Measurements from ENCODE around the gene KIF11.

Gene KIF11

DNA sequence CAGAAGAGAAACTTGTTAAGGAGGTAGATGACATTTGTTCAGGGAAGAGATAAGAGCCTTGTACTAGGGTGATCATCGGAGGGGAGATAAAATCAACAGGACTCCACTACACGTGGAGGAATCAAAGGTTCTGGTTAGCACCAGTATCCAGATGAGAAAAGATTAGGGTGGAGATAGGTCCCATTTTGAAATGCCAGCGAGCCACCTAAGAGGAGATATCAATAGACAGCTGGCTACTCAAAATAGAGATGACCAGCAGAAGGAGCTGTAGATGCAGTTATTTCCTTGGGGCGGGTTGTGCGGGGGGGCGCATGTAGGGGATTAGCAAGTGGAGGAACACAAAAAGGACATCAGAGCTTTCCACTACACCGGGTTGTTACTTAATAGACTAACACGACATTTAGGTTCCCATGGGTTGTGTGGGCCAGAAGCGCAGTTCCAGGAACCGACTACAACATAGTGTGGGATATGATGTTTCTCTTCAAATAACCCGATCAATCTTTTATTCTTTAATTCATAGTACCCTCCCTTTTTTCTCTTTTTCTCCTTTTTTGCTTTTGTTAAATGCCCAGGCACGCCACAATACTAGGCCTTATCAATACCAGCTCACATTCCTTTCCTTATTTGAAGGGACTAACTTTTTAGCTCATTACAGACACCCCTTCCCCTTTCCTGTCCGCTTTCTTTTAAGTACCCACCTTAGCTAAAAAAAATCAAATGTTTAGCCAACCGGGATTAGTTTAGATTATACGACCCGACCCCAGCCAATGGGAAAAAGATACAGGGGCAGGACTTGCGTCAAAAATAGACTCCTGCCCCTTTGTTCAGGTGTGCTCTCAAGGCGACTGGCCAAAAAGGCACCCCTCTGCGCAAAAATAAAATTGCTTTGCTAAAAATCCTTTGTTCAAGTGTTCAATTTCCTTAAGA is 2.0 kb upstream of the KIF11 start:
- peaks cover 10 to 17% of the 10 kb centered on the region in 2 donors for H3K4me1 ChIP-seq (ENCODE audit: control insufficient read depth in 1 of 2, insufficient read depth in 2 of 2, low read length in 2 of 2)
- H3K9ac ChIP-seq (ENCODE audit: low read depth in 1 of 2, low read length in 2 of 2), result peak overlapping the region; percentile 66 to 69
- no peaks in the 10 kb centered on the region for H3K36me3 ChIP-seq (ENCODE audit: control insufficient read depth in 1 of 2, insufficient read depth in 2 of 2, low read length in 2 of 2)
- H3K27me3 ChIP-seq (ENCODE audit: control insufficient read depth in 1 of 2, insufficient read depth in 2 of 2, low read length in 2 of 2), result no peaks in the 10 kb centered on the region
- H3K27ac ChIP-seq (ENCODE audit: low read depth, low read length), result peak overlapping the region; percentile 70
- peak overlapping the region; percentile 82 to 90 for H3K4me3 ChIP-seq (ENCODE audit: low read depth in 1 of 2, low read length in 2 of 2)
- H3K9me3 ChIP-seq (ENCODE audit: control insufficient read depth in 1 of 2, low read length in 2 of 2), result no peaks in the 10 kb centered on the region

DNA sequence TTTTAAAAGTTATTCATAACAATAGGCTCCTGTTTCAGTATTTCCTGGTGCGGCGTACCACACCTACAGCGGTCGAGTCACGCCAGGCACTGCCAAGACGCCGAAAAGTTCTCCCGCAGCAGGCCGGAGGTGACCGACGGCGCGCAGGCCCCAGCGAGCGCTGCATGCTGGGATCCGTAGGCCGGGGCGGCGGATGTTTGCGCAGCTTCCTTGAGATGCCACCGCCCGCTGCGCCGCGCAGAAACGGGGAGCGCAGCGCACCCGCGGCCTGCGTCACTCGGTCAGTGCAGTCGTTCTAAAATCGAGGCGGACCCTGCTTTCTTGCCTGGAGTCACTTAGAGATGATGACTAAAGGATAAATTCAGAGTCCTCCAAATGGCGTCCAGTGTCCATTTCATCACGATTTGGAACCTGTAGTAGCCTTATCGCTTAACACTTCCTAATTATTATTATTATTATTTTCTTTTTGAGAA is 1.3 kb upstream of the KIF11 start:
- peak overlapping the region; percentile 90 for H3K27ac ChIP-seq (ENCODE audit: low read depth, low read length)
- H3K9ac ChIP-seq (ENCODE audit: low read depth in 1 of 2, low read length in 2 of 2), result peak overlapping the region; percentile 69 to 76
- H3K36me3 ChIP-seq (ENCODE audit: control insufficient read depth in 1 of 2, insufficient read depth in 2 of 2, low read length in 2 of 2), result no peaks in the 10 kb centered on the region
- H3K9me3 ChIP-seq (ENCODE audit: control insufficient read depth in 1 of 2, low read length in 2 of 2), result no peaks in the 10 kb centered on the region
- peak overlapping the region; percentile 82 to 90 for H3K4me3 ChIP-seq (ENCODE audit: low read depth in 1 of 2, low read length in 2 of 2)
- H3K27me3 ChIP-seq (ENCODE audit: control insufficient read depth in 1 of 2, insufficient read depth in 2 of 2, low read length in 2 of 2), result no peaks in the 10 kb centered on the region
- H3K4me1 ChIP-seq (ENCODE audit: control insufficient read depth in 1 of 2, insufficient read depth in 2 of 2, low read length in 2 of 2), result peaks cover 10 to 17% of the 10 kb centered on the region in 2 donors

DNA sequence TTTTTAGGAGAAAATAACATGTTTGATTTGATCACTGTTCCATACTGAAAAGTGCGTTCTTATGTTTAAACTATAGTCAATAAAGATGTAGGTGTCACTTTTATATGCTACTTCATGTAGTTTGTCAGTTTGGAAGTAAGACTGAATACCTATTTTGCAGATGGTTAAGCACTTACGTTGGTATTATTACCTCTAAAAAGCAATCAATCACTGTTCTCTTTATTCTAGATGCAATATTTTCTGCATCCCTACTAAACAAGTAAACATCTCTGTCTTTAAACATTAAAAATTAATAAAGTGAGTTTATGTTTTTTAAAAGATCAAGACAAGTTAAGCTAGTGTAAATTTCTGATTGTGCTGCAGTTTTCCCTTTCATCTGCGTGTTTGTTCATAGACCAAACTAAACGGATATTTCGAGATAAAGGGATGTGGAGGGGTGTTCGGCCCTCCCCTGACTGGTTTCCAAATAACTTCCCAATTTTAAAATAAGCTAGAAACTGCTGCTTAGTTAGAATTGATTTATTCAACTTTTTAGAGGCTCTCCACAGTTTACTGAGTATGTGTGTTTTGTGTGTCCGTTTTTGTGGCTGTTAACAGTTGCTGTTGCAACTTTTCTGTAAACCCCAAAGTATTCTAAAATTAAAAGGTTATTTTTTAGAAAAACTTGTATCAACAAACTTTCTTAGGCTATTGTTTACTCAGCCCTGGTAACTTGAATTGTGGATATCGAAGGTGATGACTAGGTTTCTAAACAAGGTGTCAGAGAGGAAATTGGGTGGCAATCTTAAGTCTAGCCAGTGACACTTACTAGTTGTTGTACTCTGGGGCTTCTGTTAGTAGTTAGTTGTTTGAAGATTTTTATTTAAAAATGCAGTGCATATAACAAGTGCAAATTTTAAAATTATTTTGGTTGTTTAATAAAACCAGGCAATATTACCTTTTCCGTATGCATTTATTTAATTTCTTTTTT is 974 bp downstream of the KIF11 start:
- Histone ChIP-seq H3K4me1 (ENCODE audit: control insufficient read depth in 1 of 2, insufficient read depth in 2 of 2, low read length in 2 of 2) (peaks cover 10 to 17% of the 10 kb centered on the region in 2 donors), H3K9ac (ENCODE audit: low read depth in 1 of 2, low read length in 2 of 2) (peak overlapping the region; percentile 33 to 69), H3K27ac (ENCODE audit: low read depth, low read length) (no peak overlapping the region), H3K4me3 (ENCODE audit: low read depth in 1 of 2, low read length in 2 of 2) (peak overlapping the region; percentile 82 to 90), H3K9me3 (ENCODE audit: control insufficient read depth in 1 of 2, low read length in 2 of 2) (no peaks in the 10 kb centered on the region), H3K27me3 (ENCODE audit: control insufficient read depth in 1 of 2, insufficient read depth in 2 of 2, low read length in 2 of 2) (no peaks in the 10 kb centered on the region), H3K36me3 (ENCODE audit: control insufficient read depth in 1 of 2, insufficient read depth in 2 of 2, low read length in 2 of 2) (no peaks in the 10 kb centered on the region)

- Histone ChIP-seq H3K27ac (ENCODE audit: low read depth, low read length) (no peak overlapping the region), H3K9ac (ENCODE audit: low read depth in 1 of 2, low read length in 2 of 2) (no peak overlapping the region), H3K4me3 (ENCODE audit: low read depth in 1 of 2, low read length in 2 of 2) (no peak overlapping the region), H3K4me1 (ENCODE audit: control insufficient read depth in 1 of 2, insufficient read depth in 2 of 2, low read length in 2 of 2) (peaks cover 10 to 16% of the 10 kb centered on the region in 2 donors), H3K27me3 (ENCODE audit: control insufficient read depth in 1 of 2, insufficient read depth in 2 of 2, low read length in 2 of 2) (no peaks in the 10 kb centered on the region), H3K9me3 (ENCODE audit: control insufficient read depth in 1 of 2, low read length in 2 of 2) (no peaks in the 10 kb centered on the region), H3K36me3 (ENCODE audit: control insufficient read depth in 1 of 2, insufficient read depth in 2 of 2, low read length in 2 of 2) (no peaks in the 10 kb centered on the region)
These were observed 2.6 kb downstream of the KIF11 start for GRCh38 chr10:92595505-92595904.

DNA sequence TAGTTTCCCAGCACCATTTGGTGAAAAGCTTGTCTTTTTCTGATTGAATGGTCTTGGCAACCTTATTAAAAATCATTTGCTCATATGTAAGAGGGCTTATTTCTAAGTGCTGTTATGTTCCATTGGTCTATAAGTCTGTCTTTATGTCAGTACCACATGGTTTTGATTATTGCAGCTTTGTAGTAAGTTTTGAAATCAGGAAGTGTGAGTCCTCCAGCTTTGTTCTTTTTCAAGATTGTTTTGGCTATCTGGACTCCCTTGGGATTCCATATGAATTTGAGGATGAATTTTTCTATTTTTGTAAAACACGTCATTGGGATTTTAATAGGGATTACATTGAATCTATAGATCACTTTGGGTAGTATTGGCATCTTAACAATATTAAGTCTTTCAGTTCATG is 5.4 kb downstream of the KIF11 start:
- Histone ChIP-seq H3K27me3 (ENCODE audit: control insufficient read depth in 1 of 2, insufficient read depth in 2 of 2, low read length in 2 of 2) (no peaks in the 10 kb centered on the region), H3K9me3 (ENCODE audit: control insufficient read depth in 1 of 2, low read length in 2 of 2) (no peaks in the 10 kb centered on the region), H3K36me3 (ENCODE audit: control insufficient read depth in 1 of 2, insufficient read depth in 2 of 2, low read length in 2 of 2) (no peaks in the 10 kb centered on the region), H3K4me3 (ENCODE audit: low read depth in 1 of 2, low read length in 2 of 2) (no peak overlapping the region), H3K27ac (ENCODE audit: low read depth, low read length) (no peak overlapping the region), H3K4me1 (ENCODE audit: control insufficient read depth in 1 of 2, insufficient read depth in 2 of 2, low read length in 2 of 2) (peaks cover 0 to 7% of the 10 kb centered on the region in 2 donors), H3K9ac (ENCODE audit: low read depth in 1 of 2, low read length in 2 of 2) (no peak overlapping the region)

DNA sequence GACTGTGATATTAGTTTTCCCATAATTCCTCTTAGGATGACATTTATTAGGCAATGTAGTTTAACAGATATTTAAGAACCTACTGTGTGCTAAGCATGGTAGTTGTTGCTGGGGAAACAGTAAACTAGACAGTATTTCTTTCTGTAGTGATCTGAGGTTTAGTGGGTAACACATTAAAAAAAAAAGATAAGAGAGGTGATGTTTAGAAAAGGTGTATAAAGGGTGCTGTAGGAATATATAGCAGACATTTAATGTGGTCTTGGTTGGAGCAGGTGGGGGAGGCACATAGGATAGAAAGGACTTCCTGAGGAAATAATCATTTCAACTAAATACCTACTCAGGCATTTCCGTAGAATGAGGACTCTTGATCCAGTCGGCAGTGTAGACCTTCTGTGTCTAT is 11.9 kb downstream of the KIF11 start:
- Histone ChIP-seq H3K9ac (ENCODE audit: low read depth in 1 of 2, low read length in 2 of 2) (no peak overlapping the region), H3K4me1 (ENCODE audit: control insufficient read depth in 1 of 2, insufficient read depth in 2 of 2, low read length in 2 of 2) (no peaks in the 10 kb centered on the region)

DNA sequence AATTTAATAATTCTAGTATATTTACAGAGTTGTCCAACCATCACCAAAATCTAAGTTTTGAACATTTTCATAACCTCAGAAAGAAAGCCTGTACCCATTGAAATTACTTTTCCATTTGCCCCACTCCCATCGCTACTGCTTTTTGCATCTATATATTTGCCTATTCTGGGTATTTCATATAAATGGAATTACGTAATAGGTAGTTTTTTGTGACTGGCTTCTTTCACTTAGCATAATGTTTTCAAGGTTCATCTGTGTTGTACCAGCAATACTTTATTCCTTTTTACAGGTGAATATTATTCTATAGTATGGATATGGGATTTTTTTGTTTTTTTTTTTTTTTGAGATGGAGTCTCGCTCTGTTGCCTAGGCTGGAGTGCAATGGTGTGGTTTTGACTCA is 22.6 kb downstream of the KIF11 start:
- H3K9me3 ChIP-seq (ENCODE audit: control insufficient read depth in 1 of 2, low read length in 2 of 2), result no peaks in the 10 kb centered on the region
- no peaks in the 10 kb centered on the region for H3K36me3 ChIP-seq (ENCODE audit: control insufficient read depth in 1 of 2, insufficient read depth in 2 of 2, low read length in 2 of 2)
- H3K9ac ChIP-seq (ENCODE audit: low read depth in 1 of 2, low read length in 2 of 2), result no peak overlapping the region
- H3K27me3 ChIP-seq (ENCODE audit: control insufficient read depth in 1 of 2, insufficient read depth in 2 of 2, low read length in 2 of 2), result no peaks in the 10 kb centered on the region
- no peaks in the 10 kb centered on the region for H3K4me1 ChIP-seq (ENCODE audit: control insufficient read depth in 1 of 2, insufficient read depth in 2 of 2, low read length in 2 of 2)
- no peak overlapping the region for H3K27ac ChIP-seq (ENCODE audit: low read depth, low read length)
- no peak overlapping the region for H3K4me3 ChIP-seq (ENCODE audit: low read depth in 1 of 2, low read length in 2 of 2)

More for the DNA sequence above, 11.9 kb downstream of the KIF11 start:
- no peaks in the 10 kb centered on the region for H3K9me3 ChIP-seq (ENCODE audit: control insufficient read depth in 1 of 2, low read length in 2 of 2)
- H3K27me3 ChIP-seq (ENCODE audit: control insufficient read depth in 1 of 2, insufficient read depth in 2 of 2, low read length in 2 of 2), result no peaks in the 10 kb centered on the region
- H3K4me3 ChIP-seq (ENCODE audit: low read depth in 1 of 2, low read length in 2 of 2), result no peak overlapping the region
- no peaks in the 10 kb centered on the region for H3K36me3 ChIP-seq (ENCODE audit: control insufficient read depth in 1 of 2, insufficient read depth in 2 of 2, low read length in 2 of 2)
- no peak overlapping the region for H3K27ac ChIP-seq (ENCODE audit: low read depth, low read length)

DNA sequence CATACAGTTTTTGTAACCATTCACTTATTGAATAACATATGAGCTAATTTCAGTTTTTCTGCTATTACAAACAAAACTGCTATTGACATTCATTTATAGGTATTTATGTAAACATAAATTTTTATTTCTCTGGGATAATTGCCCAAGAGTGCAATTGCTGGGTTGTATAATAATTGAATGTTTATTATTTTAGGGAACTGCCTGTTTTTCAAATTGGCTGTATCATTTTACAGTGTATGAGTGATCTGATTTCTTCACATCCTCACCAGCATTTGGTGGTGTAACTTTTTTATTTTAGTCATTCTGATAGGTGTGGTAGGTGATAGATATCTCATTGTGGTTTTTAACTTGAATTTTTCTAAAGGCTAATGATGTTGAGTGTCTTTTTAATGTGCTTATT is 26.4 kb downstream of the KIF11 start:
- no peak overlapping the region for H3K4me3 ChIP-seq (ENCODE audit: low read depth in 1 of 2, low read length in 2 of 2)
- H3K27me3 ChIP-seq (ENCODE audit: control insufficient read depth in 1 of 2, insufficient read depth in 2 of 2, low read length in 2 of 2), result no peaks in the 10 kb centered on the region
- peaks cover 0 to 4% of the 10 kb centered on the region in 2 donors for H3K36me3 ChIP-seq (ENCODE audit: control insufficient read depth in 1 of 2, insufficient read depth in 2 of 2, low read length in 2 of 2)
- no peak overlapping the region for H3K9ac ChIP-seq (ENCODE audit: low read depth in 1 of 2, low read length in 2 of 2)
- no peaks in the 10 kb centered on the region for H3K9me3 ChIP-seq (ENCODE audit: control insufficient read depth in 1 of 2, low read length in 2 of 2)
- no peaks in the 10 kb centered on the region for H3K4me1 ChIP-seq (ENCODE audit: control insufficient read depth in 1 of 2, insufficient read depth in 2 of 2, low read length in 2 of 2)
- no peak overlapping the region for H3K27ac ChIP-seq (ENCODE audit: low read depth, low read length)

- no peak overlapping the region for H3K9ac ChIP-seq (ENCODE audit: low read depth in 1 of 2, low read length in 2 of 2)
- no peaks in the 10 kb centered on the region for H3K4me1 ChIP-seq (ENCODE audit: control insufficient read depth in 1 of 2, insufficient read depth in 2 of 2, low read length in 2 of 2)
- H3K36me3 ChIP-seq (ENCODE audit: control insufficient read depth in 1 of 2, insufficient read depth in 2 of 2, low read length in 2 of 2), result peaks cover 0 to under 1% of the 10 kb centered on the region in 2 donors
- H3K27ac ChIP-seq (ENCODE audit: low read depth, low read length), result no peak overlapping the region
- H3K27me3 ChIP-seq (ENCODE audit: control insufficient read depth in 1 of 2, insufficient read depth in 2 of 2, low read length in 2 of 2), result no peaks in the 10 kb centered on the region
- no peak overlapping the region for H3K4me3 ChIP-seq (ENCODE audit: low read depth in 1 of 2, low read length in 2 of 2)
- H3K9me3 ChIP-seq (ENCODE audit: control insufficient read depth in 1 of 2, low read length in 2 of 2), result no peaks in the 10 kb centered on the region
These were observed 35.0 kb downstream of the KIF11 start for GRCh38 chr10:92627845-92628480.

Measured in duodenal mucosa (tissue), 2 donors.